GM12878 (cell line): Measurements from ENCODE around the gene CALY. TPM values are rescaled to one million over a fixed set of nuclear protein-coding genes. Genes with fewer than 3 reads are reported as not detected.

Source experiments
- ATAC-seq: fragments of 200-7000 bp; cut with Tn5 transposase; 3 replicates; pipeline ENCODE4 v1.9.1; 2020; ENCODE audit warnings: mild to moderate bottlenecking, moderate library complexity
- BruUV-seq: library from RNA; stranded (reverse); fragments of 400-500 nt; replicated peaks from 2 replicates; lab custom pipeline; 2021; lab: Mats Ljungman, UMichigan
- CTCF ChIA-PET: fragments of 300-600 bp; sonication (Branson Sonifier 250); formaldehyde crosslinking; extraction: SDS; loops from one replicate; lab custom pipeline; 2021; ENCODE audit warnings: inconsistent platforms; lab: Yijun Ruan, JAX
- POLR2A ChIA-PET: fragments of 350-600 bp; formaldehyde crosslinking; extraction: SDS; loops from one replicate; lab custom pipeline; 2021; ENCODE audit warnings: inconsistent platforms; lab: Charles Lee
- RAD21 ChIA-PET: fragments of 300-600 bp; sonication (Branson Sonifier 250); formaldehyde crosslinking; loops from one replicate; lab custom pipeline; 2023; ENCODE audit warnings: antibody characterized with exemption; ENCODE audit not compliant: unreplicated experiment; lab: Charles Lee
- SMC1A ChIA-PET: fragments of 300-600 bp; sonication (Branson Sonifier 250); formaldehyde crosslinking; loops from one replicate; lab custom pipeline; 2023; ENCODE audit not compliant: unreplicated experiment, uncharacterized antibody; lab: Charles Lee
- DNase-seq: peaks from one replicate; pipeline ENCODE4 v3.0.0-alpha.2; 2011; ENCODE audit warnings: low read depth, low spot score
- FAIRE-seq: peaks from 3 replicates; lab custom pipeline; 2011; peaks lifted over from hg19 to GRCh38; lab: Jason Lieb, UNC
- H2AFZ ChIP-seq: 2 replicates; pipeline ENCODE4 v1.6.0; 2011; ENCODE audit warnings: low read depth, low read length, control low read depth; ENCODE audit not compliant: control insufficient read depth
- H3K27ac ChIP-seq: 2 replicates; pipeline ENCODE4 v1.5.1; 2011; ENCODE audit warnings: control low read depth; ENCODE audit not compliant: control insufficient read depth, insufficient read depth
- H3K27me3 ChIP-seq, 2 experiments: replicated peaks in 1 of 2; 2 replicates each; pipeline versions ENCODE4 v1.6.0 to v1.6.1; 2011; ENCODE audit warnings: low read length in 1 of 2; ENCODE audit not compliant: control insufficient read depth in 2 of 2, insufficient read depth in 2 of 2
- H3K36me3 ChIP-seq, 2 experiments: 2 replicates each; pipeline ENCODE4 v1.5.1; 2011; ENCODE audit warnings: low read length in 1 of 2; ENCODE audit not compliant: control insufficient read depth in 2 of 2, insufficient read depth in 2 of 2
- H3K4me1 ChIP-seq: 2 replicates; pipeline ENCODE4 v1.6.1; 2011; ENCODE audit warnings: mild to moderate bottlenecking, low read length, moderate library complexity, mixed read lengths; ENCODE audit not compliant: control insufficient read depth, insufficient read depth
- H3K4me2 ChIP-seq: 2 replicates; pipeline ENCODE4 v1.6.0; 2011; ENCODE audit warnings: control low read depth; ENCODE audit not compliant: control insufficient read depth, insufficient read depth
- H3K4me3 ChIP-seq: fragments of 200-600 bp; sonication (generic); 2 replicates; pipeline ENCODE4 v1.5.1; 2016
- H3K79me2 ChIP-seq: 2 replicates; pipeline ENCODE4 v1.6.0; 2011; ENCODE audit warnings: low read length; ENCODE audit not compliant: control insufficient read depth, insufficient read depth
- H3K9ac ChIP-seq: 2 replicates; pipeline ENCODE4 v1.8.0; 2011; ENCODE audit warnings: low read length, control low read depth, mixed read lengths; ENCODE audit not compliant: control insufficient read depth, insufficient read depth
- H3K9me3 ChIP-seq: replicated peaks from 3 replicates; pipeline ENCODE4 v1.5.1; 2011; ENCODE audit warnings: mild to moderate bottlenecking, low read length; ENCODE audit not compliant: control insufficient read depth, insufficient read depth
- H4K20me1 ChIP-seq: 2 replicates; pipeline ENCODE4 v1.6.0; 2011; ENCODE audit not compliant: control insufficient read depth, insufficient read depth
- E2F8 ChIP-seq: fragments of 450-650 bp; IDR thresholded peaks from 2 replicates; pipeline ENCODE4 v1.6.1; 2018; ENCODE audit warnings: mild to moderate bottlenecking, low read depth, moderate library complexity; ENCODE audit not compliant: partially characterized antibody
- JUND ChIP-seq: IDR thresholded peaks from 2 replicates; pipeline ENCODE4 v1.6.1; 2012; ENCODE audit warnings: low read depth, mild to moderate bottlenecking, low read length, improper control_type of control experiment, moderate library complexity
- NR2C1 ChIP-seq: fragments of 450-650 bp; IDR thresholded peaks from 2 replicates; pipeline ENCODE4 v1.6.1; 2017; ENCODE audit warnings: antibody characterized with exemption, mild to moderate bottlenecking, moderate library complexity
- STAT1 ChIP-seq: fragments of 450-650 bp; conservative IDR thresholded peaks from 2 replicates; pipeline ENCODE4 v1.6.1; 2014; ENCODE audit warnings: antibody characterized with exemption, mild to moderate bottlenecking
- TAF1 ChIP-seq: IDR thresholded peaks from 2 replicates; pipeline ENCODE4 v1.6.1; 2011; ENCODE audit warnings: mild to moderate bottlenecking, low read depth, low read length, borderline replicate concordance
- WGBS: methylation state at CpG from one replicate; pipeline ENCODE4 v1.1.6; 2016; ENCODE audit warnings: low lambda C conversion rate; ENCODE audit not compliant: insufficient replicate concordance, insufficient coverage; ENCODE audit errors: missing lambda C conversion rate; 5-methylcytosine and 5-hydroxymethylcytosine counted together
- in situ Hi-C: fragments of 300-500 bp; cut with MboI; formaldehyde crosslinking; loops from 9 replicates; pipeline ENCODE4 v1.14.3; 2018; ENCODE audit warnings: mixed read lengths
- intact Hi-C: fragments of 100-400 bp; cut with micrococcal nuclease; formaldehyde crosslinking; loops from one replicate; pipeline ENCODE4 v1.14.2; 2022; ENCODE audit not compliant: unreplicated experiment
- polyA plus RNA-seq, 11 experiments: library from polyadenylated mRNA; depleted of rRNA in 4 of 11; unstranded in 6 of 11; stranded (reverse) in 5 of 11; fragments of >200 nt; fragmentation: Nextera tagmentation in 4 of 11; fragmentation: Illumina TruSeq in 1 of 11; extraction: Ambion mirVana in 4 of 11; extraction: Trizol in 1 of 11; gene quantifications; 1 replicate in 1 of 11; 2 replicates in 10 of 11; pipeline versions ENCODE4 v1.2.1 to v1.2.3, GENCODE V29; 2011 to 2016; ENCODE audit warnings: inconsistent platforms in 2 of 11, missing spikeins in 2 of 11, low read depth in 1 of 11
- total RNA-seq, 4 experiments: library from RNA; depleted of rRNA in 3 of 4; stranded (reverse); fragments of >200 nt in 3 of 4; fragmentation: Illumina TruSeq in 1 of 4; extraction: Trizol in 1 of 4; gene quantifications; 2 replicates each; pipeline versions ENCODE4 v1.2.1 to v1.2.3, GENCODE V29; 2013 to 2021

CALY gene
- total and polyA plus RNA-seq, 10 of the 15 experiments (the other 5 are each of a cell fraction or from before 2014, with no cell fraction given), result 0.07 TPM; not detected in 9

- no peaks in the 10 kb centered on the region for H4K20me1 ChIP-seq
- POLR2A ChIA-PET, result no interaction called here
Observed at GRCh38 chr10:133316266-133316665, 20.4 kb downstream of the CALY start.

More at GRCh38 chr10:133316266-133316665, 20.4 kb downstream of the CALY start:
- Histone ChIP-seq H3K27ac (no peak overlapping the region), H3K27me3 (no peaks in the 10 kb centered on the region), H3K4me3 (no peak overlapping the region), H3K9me3 (no peaks in the 10 kb centered on the region; the same call in 2 of the 3 replicates), H3K4me2 (no peak overlapping the region), H3K36me3 (peaks cover 0 to 4% of the 10 kb centered on the region in 2 experiments; a peak in 1 of 4 replicates), H3K9ac (no peak overlapping the region), H3K4me1 (no peaks in the 10 kb centered on the region), H3K79me2 (no peaks in the 10 kb centered on the region)
- BruUV-seq, result no TSS peak
- no peak for FAIRE-seq
- SMC1A ChIA-PET, result interaction anchor here (0.7 kb wide), 1 partner anchor 14 kb away, joined by 3 read pairs; no protein-coding TSS in a partner anchor
- WGBS, result 79% methylated on average over 9 of the region's 9 CpGs
- in situ Hi-C loops (no loop called here), intact Hi-C loops (no loop called here)
- no peak for DNase-seq
- no peak for ATAC-seq
- RAD21 ChIA-PET, result no interaction called here
- TF ChIP-seq JUND (no peak), NR2C1 (no peak), TAF1 (no peak), E2F8 (no peak), STAT1 (no peak)
- TF ChIP-seq, all 136 proteins: peak for 0
- H2AFZ ChIP-seq, result no peak overlapping the region
- CTCF ChIA-PET, result interaction anchor here (0.6 to 1.7 kb wide), 6 partner anchors 8 to 934 kb away, joined by 3 to 6 read pairs (median 4); partner anchors contain the start of gene ECHS1
